HG03457 (cell line): ENCODE data around the gene CASP9.
"Not testable (repeated sequence)": the region's sequence is repeated elsewhere in the genome, so short reads cannot be mapped to it uniquely, and the experiment has no call there.

ENCODE experiments used
- ATAC-seq: cut with Tn5 transposase; IDR thresholded peaks from one replicate; pipeline ENCODE4 v1.9.1; 2021; ENCODE audit warnings: moderate number of reproducible peaks; ENCODE audit not compliant: unreplicated experiment

Gene CASP9

DNA sequence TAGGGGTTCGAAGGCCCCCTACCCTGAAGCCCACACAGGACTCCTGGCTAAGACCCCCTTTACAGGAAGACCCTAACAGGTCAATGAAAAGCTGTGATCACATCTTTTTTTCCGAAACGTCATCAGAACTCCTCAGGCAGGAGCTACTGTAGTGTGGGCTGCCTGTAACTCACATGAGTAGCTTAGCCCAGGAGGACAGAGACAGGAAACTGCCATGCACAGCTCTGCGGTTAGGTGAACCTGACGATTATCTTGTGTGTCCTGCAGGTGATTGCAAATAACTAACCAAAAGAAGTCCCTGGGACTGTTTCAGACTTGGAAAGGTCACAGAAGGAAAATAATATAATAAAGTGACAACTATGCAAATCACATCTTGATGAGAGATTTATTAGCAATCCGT is 52.3 kb downstream of the CASP9 start:
- not testable (repeated sequence) for ATAC-seq

DNA sequence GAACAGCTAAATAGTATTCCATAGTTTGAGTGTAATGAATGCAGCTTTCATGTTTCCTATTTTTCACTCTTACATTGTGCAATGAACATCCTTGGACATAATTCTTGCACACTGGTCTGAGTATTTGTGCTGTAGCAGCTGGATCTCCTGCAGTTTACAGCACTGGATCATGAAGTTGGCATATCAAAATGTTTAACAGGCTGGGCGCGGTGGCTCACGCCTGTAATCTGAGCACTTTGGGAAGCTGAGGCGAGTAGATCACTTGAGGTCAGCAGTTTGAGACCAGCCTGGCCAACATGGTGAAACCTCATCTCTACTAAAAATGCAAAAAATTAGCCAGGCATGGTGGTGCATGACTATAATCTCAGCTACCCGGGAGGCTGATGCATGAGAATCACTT is 52.9 kb downstream of the CASP9 start:
- not testable (repeated sequence) for ATAC-seq

DNA sequence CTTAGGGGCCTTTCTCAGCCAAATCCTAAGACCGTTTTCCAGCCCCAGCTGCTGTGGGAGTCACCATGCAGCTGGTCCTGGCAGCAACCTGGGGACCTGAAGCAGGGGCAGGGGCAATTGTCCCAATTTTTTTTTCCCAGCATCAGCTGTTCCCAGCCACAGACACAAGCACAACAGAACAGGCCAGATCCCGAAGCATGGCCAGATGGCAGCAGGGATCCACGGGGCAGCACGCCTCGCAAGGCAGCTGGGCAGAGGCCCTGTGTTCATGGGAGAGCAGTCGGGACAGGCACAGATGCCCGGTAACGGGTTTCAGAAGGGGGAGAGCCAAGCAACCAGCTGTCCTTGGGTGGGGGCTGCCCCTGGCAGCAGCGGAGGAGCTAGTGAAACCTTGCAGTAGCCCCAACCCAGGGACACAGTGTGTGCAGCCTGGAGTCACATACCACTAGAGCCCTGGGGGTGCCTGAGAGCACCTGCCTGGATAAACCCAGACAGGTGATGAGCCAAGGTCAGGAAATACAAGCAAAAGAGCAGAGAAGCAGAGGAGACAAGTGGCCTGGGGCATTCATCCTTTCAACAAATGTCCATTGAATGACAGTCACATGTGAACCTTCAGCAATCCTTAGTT is 54.1 kb downstream of the CASP9 start:
- not testable (repeated sequence) for ATAC-seq

DNA sequence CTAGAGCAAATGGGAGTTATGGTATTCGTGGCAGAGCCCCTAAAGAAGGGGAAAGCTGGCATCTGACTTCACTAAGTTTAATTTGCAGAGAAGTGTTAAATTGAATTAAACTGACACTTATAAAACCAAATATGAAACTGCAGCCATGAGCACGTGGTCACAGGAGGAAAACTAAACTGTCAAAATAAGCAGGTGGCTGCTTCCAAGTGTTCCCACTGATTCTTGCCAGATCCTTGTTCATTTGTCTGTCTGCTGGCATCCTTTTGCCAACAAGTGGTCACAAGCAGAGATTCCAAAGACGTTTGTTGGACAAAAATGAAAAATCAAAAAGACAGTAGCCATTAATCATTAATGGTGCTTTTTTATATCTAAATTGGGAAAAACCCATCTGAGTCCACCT is 54.7 kb downstream of the CASP9 start:
- no peak for ATAC-seq

DNA sequence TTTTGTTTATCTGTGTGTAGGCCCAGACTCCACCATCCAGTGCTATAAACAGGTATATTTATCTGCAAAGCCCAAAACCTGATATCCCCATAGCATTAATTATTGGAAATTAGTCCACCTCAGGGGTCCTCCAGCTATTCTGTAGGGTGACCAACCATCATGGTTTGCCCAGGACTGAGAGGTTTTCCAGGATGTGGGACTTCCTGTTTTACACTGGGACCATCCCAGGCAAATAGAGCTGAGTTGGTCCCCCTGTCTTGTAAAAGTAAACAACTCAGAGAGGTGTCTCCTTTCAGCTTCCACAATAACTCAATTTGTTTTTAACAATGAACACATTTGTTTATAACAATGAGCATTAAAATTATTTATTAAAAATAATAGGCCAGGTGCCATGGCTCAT is 55.9 kb downstream of the CASP9 start:
- ATAC-seq: no peak

DNA sequence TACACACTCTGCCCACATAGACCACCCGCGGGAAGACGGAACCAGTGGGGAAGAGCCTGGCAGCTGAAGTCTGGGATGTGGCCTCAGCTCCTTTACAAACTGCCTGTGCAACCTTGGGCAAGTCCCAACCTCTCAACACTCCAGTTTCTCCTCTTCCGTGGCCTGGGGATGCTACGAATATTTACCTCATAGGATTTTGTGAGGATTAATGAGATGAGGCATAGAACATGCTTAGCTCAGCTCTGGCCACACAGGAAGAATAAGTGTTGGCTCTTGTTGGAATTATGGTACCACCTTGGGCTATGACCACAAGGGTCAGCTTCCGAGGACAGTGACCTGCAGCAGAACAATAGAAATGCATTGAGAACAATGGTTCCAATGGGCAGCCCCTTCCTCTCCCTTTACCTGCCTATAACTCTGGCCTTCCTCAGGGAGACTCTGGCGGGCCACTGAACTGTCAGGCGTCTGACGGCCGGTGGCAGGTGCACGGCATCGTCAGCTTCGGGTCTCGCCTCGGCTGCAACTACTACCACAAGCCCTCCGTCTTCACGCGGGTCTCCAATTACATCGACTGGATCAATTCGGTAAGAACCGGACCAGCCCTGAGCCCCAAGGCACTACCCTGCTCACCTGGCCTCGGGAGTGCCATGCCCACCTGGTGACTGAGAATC is 56.9 kb downstream of the CASP9 start:
- not testable (repeated sequence) for ATAC-seq

DNA sequence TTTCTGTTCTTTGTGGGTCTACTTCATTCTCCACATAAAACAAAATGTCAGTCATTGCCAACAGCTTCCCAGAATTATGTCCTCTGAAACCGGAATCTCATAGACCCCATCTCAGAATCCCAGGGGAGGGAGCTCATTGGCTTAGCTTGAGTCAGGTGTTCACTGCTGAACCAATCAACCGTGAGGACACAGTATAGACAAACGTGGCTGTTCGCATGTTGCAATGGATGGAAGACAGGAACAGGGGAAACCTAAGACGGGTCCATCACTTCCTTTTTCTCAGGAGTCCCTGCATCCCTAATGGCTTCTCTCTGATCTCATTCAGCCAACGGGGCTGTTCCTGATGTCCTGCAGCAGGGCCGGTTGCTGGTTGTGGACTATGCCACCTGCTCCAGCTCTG is 58.3 kb downstream of the CASP9 start:
- ATAC-seq: no peak

DNA sequence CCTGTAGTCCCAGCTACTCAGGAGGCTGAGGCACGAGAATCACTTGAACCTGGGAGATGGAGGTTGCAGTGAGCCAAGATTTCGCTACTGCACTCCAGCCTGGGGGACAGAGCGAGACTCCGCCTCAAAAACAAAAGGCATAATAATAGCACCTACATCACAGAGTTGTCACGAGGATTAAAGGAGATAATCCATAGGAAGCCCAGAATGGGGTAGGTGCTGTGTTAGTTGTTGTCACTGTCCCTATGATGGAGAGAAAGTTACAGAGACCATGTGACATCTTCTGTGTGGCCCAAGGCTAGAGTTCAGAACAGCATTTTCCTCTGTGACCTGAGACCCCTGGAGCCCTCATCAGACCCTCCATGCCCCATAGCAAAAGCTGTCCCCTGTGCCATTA is 60.1 kb downstream of the CASP9 start:
- not testable (repeated sequence) for ATAC-seq

DNA sequence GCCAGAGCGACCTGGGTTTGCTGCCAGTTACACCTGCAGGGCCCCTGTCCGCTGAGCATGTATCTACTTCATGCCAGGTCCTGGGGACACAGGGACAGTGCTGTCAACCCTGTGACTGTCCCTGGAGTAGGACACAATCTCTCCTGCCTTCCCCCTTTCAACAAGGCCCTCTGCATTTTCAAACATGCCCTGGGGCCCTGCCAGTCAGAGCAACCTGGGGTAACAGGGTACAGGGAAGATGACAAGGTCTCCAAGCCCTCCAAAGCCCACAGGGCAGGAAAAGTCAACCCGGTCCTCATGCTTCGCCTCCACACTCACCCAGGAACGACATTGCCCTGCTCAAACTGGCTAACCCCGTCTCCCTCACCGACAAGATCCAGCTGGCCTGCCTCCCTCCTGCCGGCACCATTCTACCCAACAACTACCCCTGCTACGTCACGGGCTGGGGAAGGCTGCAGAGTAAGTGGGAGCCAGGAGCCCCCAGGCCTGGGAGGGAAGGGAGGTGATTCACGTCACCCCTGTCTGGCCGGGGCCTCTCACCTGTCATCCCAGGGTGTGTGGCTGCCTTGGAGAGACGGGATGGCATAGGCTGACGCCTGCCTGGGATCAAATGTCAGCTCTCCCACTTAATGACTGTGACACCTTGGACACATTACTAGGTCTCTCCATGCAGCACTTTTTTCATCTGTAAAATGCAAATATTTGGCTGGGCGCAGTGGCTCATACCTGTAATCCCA is 60.8 kb downstream of the CASP9 start:
- not testable (repeated sequence) for ATAC-seq

DNA sequence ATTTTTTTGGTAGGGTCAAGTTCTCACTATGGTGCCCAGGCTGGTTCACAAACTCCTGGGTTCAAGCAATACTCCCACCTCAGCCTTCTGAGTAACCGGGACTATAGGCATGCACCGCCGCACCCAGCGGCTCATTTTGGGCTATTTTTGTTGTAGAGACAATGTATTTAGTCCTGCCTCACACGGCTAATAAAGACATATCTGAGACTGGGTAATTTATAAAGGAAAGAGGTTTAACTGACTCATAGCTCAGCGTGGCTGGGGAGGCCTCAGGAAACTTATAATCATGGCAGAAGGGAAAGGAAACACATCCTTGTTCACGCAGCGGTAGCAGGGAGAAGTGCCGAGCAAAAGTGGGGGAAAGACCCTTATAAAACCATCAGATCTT is 63.3 kb downstream of the CASP9 start:
- no peak for ATAC-seq

DNA sequence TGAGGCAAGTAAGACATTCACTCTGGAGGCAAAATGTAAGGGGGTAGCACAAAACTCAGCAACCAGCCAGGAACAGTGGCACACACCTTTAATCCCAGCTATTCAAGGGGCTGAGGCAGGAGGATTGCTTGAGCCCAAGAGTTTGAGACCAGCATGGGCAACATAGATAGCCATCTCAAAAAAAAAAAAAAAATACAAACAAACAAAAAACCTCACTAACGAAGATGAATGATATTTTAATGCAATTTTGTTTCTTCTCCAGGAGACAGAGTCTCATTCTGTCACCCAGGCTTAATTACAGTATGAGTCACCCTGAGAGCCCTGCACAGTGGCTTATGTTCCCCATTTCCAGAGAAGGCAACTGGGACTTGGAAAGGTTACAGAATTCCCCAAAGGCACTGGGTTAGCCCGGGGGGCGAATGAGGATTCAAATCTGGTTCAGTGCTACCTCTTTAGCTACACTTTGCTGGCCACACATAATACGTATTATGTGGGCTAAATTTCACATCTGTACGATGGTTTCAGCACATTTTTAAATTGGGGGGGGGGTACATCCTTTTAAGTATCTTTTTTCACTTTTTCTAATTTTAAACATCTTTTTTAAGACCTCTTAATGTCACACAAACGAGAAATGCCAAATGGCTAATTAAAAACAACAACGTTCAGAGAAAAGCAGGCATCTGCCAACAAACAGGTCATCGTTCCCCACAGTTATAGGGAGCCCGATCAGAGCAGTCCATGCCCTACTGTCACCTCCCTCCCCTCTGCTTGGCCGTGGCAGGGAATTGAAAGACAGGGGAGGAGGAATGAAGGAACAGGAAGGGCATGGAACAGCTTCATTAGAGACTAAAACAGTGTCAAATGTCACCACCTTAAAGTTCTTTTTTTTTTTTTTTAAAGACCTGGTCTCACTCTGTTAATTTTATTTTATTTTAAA is 64.0 kb downstream of the CASP9 start:
- ATAC-seq: no peak

DNA sequence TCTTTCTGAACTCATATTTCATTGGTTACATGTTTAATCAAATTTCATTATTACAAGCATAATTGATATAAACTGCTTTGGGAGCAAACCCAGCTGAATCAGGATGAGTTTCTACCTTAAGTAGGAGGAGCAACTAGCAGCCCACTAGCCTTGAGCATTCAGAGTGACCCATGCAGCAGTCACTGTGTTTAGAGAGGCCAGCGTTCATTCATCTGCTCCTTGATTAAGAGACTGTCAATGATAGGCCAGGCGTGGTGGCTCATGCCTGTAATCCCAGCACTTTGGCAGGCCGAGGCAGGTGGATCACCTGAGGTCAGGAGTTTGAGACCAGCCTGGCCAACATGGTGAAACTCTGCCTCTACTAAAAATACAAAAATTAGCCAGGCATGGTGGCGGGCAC is 65.6 kb downstream of the CASP9 start:
- not testable (repeated sequence) for ATAC-seq

DNA sequence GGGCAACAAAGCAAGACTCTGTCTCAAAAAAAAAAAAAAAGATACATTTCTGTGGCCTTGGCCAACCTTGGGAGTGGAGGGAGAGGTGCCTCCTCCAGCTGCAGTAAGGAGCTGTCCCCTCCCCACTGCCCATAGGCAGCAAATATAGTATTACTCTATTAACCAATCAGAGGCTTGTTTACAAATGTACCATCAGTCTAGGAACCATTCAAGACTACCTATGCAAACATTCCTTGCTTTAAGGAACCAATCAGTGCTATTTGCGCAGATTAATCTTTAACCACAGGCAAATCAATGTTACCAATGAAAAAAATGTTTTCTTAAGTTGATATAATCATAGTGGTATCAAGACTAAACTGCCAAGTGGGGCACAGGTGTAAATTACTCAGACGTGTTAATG is 66.4 kb downstream of the CASP9 start:
- ATAC-seq: no peak

DNA sequence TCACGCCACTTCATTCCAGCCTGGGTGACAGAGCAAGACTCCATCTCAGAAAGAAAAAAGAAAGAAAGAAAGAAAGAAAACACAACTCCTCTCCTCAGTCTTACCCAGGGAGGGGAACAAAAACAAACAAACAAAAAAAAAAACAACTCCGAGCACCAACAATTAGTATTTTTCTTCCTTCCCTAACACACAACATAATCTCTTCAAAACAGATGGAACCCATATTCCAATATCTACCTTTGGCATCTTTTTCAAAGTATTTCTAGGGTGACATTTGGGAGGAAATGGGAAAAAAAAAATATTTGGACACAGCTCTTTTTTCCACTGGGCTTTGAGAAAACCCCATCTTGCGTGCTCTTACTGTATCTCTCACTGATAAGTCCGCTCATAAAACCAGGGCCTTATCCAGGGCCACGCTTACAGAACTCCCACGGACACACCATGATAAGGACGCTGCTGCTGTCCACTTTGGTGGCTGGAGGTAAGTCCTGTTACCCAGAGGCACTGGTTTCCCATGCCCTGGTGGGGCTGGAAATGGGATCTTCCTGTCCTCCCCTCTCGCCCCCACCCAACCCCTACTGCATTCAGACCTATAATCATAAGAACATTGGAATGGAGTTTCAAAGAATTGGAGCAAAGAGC is 67.6 kb downstream of the CASP9 start, which contains the start of gene CELA2A:
Gene CELA2A (plus strand): TSS at position 420 of the 642 bp plus-strand sequence. CDS start 22 bp downstream, at position 442.
- no peak for ATAC-seq

DNA sequence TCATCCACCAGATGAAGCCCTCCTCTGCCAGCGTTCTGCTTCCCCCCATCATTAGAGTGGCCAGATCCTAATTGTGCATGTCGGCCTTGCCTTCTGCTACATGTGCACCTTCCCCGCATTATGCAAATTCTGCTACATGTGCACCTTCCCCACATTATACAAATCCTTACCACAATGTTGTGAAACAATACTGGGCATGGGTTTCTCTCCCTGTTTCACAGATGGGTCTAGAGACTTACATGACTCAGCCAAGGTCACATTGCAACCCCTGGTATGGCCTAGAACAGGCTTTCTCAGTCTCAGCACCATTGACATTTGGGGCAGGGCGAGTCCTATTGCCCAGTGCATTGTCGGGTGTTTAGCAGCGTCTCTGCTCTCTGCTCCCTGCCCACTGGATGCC is 68.5 kb downstream of the CASP9 start:
- ATAC-seq: no peak

DNA sequence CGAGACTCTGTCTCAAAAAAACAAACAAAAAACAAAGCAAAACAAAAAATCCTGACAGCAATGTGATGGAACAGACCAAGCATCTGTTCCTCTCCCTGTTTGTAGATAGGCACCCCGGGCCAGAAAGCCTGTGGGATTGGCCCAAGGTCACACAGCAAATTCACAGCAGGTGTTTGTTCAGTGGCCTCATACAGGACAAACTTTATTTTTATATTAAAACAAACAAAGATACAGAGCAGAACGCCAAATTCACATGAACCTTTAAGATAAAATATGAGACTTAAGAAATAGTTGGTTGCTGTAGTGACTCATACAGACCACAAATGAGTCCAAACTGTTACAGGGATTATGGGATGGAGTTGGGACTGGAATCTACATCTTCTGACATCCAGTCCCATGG is 69.8 kb downstream of the CASP9 start:
- ATAC-seq: no peak

DNA sequence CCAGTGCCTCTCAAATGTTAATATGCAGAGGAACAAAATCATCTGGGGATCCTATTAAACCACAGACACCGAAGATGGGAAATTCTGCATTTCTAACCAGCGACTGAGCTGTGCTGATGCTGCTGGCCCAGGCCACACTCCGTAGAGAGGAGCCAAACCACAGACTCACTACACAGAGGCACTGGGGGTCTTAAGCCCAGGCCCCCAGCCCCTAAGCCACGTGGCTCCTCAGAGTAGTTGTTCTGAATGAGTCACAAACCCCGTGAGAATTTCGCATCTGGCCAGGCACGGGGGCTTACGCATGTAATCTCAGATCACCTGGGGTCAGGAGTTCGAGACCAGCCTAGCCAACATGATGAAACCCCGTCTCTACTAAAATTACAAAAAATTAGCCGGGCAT is 70.3 kb downstream of the CASP9 start:
- ATAC-seq: no peak

DNA sequence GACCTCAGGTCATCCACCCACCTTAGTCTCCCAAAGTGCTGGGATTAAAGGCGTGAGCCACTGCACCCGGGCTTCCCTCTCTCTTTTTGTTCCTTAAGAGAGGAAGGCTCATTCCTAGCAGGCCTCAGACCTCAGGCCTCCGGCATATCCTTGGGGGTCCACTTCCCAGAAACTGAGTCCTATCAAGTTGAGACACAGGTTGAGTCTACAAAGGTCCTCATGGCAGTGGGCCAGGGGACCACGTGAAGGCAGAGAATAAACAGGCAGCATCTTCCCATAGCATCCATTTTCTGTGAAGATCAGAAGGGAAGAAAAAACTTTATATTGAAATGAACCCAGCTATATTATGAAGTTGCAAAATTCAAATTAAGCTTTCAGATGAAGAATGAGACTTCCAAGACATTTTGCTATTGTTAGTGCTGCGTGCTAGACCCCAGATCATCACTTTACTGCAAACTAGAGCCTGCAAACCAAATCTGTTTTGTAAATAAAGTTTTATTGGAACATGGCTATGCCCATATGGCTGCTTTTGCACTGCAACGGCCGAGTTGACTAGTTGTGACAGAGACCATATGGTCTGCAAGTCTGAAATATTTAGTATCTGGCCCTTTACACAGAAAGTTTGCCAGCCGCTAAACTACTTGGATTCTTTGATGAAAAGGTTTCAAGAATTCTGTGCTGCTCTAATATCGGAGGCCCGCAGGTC is 71.0 kb downstream of the CASP9 start:
- no peak for ATAC-seq

DNA sequence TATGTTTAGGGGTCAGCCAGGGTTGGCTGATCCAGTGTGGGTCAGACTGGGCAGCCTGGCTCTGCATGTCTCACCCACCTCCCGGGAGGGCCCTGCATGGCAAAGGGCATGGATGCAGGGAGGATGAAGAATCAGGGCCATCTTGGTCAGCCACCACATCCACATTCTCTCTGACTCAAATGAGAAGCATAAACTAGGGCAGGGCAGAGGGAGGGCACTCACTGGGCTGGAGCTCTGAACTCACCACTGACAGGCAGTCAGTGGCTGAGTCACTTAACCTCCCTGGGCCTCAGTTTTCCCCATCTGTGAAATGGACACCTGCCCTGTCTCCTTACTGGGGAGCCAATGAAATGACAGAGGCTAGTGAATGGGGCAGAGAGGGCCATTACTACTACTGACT is 71.8 kb downstream of the CASP9 start:
- ATAC-seq: no peak
